8988T (cell line): ENCODE data around the gene CIPC.

Experiments
- DNase-seq: peaks from one replicate; pipeline ENCODE4 v3.0.0; 2011

The CIPC gene

DNA sequence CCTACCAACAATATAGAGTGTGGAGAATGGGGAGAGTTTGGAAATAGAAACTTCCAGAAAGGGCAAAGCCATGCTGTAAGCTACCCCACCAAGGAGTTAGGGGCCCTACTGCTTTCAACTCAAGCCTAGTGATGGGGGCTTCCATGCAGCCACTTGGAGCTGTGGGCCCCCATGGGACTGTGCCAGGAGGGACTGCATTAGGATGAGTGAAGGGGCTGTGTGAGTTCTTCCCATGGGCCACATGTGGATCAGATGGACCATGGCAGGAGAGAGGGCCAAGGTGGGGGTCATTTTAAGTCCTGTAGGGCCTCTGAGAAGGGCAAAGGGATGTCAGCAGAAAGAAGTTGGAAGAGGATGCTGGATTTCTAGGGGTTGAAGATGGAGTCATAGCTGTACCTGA is 23.1 kb upstream of the CIPC start:
- DNase-seq, result no peak

DNA sequence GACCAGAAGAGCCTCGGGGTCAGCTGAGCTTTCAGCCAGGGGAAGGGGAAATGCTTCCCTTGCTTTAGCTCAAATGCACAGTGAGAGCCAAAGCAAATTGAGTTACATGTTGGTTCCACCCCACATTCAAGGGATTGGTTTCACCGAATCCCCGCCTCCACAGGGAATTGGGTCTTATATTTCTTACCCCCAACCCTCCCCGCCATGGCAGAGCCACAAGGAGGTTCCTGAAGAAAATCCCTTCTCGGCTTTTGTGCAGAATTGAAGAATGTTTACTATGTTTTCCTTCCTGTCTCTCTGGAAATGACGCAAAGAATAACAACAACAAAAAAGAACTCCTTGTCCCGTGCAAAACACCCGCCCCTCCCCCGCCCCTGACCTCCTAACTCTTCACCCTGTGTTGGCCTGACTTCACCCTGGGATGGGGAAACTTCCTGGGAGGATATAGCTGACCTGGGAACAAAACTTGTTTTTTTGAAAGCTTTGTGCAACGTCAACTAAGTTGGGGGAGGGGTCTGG is 21.9 kb upstream of the CIPC start:
- no peak for DNase-seq

DNA sequence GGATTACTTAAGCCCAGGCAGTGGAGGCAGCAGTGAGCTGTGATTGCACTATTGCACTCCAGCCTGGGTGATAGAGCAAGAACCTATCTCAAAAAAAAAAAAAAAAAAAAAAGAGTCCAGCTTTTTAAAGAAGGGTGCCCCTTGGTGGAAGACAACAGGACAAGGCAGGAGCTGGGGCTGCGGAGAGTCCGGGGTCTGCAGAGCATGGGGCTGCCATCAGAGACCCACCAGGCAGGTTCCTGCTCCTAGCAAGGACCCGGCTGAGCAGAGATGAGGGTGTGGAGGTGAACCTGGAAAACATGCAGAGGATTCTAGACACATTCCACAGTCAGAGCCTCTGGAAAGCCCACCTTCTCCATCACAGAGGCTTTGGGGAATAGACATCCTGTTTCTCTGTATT is 21.0 kb upstream of the CIPC start:
- DNase-seq, result no peak

DNA sequence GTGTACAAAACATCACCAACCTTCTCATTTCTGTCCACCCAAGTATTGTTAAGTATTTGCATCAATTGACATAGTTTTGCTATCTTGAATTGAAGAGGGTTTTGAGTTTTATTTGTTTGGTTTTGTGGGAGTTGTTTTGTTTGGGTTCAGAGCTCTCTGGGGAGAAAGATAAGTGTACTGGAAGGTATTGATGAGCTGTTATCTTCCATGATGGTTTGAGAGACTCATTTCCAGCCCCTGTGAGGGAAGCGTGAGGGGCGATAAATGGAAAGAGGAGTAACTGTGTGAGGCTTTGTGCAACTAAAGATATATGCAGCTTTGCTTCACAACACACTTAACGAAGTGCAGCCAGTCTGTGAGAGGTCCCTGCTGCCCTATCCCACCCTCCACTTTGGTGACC is 15.7 kb upstream of the CIPC start:
- no peak for DNase-seq

DNA sequence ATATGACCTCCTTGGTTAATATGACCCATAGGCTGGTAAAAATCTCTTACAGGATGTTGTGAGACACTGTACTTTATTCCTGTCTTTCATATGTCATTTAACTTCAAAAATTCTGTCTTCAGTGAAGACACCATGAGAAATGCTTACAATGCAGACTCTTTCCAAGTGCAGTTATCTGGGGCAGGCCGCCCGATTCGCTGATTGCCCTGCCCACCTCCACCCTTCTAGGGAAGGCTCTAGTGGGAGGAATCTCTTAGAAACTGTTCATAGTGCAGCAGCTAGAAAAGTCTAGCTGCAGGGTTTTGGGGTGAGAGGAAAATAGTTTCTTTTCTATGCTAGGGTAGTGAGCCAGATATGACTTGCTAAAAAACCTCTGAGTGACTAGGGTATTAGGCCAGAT is 15.0 kb upstream of the CIPC start:
- DNase-seq, result no peak

DNA sequence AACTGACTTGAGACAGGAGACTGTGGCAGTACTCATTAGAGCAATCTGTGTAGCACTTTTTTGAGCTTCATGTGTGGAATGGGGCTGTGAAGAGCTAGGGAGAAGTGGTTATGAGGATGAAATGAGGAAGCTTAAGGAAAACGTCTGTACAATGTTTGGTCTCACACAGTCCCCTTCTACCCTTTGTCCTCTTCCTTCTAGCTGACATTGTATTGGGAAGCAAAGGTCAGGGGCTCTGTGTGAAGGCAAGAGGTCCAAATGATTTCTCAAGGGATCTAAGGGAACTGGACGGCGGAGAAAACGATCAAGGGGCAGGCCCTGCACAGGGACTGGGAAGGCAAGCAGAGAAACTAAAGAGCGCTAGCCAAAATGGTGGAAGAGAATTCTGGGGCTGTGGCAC is 13.1 kb upstream of the CIPC start:
- no peak for DNase-seq

DNA sequence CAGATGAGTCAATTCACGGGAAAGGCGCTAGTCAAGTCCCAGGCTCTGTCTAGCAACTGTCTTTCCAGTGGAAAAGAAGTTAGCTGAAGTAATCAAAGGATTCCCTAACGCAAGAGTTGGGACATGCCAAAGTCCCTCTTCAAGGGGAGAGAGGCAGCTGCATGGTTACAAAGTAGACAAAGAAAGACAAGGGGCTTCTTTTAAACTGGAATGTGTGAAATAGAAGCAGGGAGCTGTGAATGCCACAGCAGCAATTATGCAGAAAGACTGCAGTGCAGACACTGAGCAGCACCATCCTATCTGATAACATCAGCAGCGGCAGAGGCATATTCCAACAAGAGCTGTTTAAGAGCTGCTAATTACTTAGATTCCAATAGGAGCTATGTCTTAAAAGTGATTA is 12.5 kb upstream of the CIPC start:
- DNase-seq, result no peak

DNA sequence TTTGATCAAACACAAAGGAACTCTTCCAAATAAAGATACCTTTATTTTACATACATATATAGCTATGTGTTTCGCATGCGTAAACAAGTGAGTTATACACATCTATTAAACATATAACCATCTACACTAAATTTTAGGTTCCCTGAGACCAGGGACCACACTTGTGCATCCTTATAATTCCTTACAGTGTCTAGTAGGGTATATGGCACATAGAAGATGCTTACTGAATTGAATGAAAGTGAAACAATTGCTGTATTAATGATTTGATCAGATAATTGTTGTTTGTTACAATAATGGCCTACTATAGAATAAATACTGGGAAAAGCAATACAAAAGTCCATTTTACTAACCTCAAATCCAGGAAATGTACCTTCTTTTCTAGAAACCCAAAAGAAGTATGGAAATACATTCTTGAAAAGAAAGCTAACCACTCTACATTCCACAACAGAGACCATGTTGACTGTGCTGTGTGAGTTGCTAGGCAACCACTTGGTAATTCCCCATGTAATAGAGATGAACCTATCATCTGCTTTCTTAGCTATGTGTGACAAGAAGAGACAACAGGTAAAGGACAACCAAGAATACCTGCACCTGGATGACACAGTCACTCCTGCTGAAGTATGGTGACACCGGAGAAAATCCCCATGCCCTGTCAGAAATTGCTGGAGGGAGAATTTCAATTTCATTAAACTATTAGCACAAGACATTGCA is 11.9 kb upstream of the CIPC start:
- no peak for DNase-seq

DNA sequence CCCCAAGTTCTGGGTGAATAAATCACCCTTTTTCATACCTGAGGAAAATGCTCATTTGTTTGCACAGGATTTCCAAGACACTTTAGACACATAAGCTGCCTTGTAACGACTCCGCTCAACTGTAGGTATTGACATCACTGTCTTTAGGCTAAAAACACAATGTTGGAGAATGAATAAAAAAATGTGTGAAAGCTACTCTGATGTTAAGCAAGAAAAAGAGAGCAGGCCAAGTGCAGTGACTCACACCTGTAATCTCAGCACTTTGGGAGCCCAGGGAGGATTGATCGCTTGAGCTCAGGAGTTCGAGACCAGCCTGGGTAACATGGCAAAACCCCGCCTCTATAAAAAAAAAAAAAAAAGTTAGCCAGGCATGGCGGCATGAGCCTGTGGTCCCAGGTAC is 11.1 kb upstream of the CIPC start:
- no peak for DNase-seq

DNA sequence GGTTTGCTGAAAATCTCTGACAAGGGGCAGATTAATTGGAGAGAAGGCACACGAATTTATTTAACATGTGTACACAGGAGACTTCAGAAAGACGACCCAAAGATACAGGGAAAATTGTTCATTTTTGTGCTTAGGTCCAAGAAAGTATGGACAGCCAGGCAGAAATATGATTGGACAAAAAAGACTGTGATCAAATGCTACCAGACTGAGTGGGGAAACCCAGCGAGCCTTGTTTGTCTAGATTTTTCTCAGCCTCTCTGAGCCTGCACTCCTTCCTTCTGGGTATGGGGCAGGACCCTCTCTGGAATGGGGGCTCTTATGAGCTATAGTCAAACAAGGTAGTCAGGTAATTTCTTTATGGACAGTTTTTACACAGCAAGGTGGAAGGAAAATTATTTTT is 10.4 kb upstream of the CIPC start:
- no peak for DNase-seq

DNA sequence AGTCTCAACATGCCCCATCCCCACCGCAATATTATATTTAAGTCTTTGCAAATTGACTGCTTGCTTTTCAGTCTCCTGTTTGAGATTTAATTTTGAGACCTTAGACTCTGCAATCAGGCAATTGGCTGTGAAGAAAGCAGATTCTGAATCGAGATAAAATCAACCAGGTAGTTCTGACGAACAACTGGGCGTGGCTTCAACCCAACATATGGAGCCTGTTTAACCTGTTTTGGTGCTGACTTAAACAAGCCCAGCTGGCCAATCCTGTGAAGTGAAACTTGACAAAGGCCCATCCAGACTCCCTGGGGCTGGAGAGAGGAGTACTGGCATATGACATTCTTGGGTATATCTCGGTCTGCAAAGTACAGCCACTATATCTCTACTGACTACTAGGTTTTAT is 9.8 kb upstream of the CIPC start:
- no peak for DNase-seq

DNA sequence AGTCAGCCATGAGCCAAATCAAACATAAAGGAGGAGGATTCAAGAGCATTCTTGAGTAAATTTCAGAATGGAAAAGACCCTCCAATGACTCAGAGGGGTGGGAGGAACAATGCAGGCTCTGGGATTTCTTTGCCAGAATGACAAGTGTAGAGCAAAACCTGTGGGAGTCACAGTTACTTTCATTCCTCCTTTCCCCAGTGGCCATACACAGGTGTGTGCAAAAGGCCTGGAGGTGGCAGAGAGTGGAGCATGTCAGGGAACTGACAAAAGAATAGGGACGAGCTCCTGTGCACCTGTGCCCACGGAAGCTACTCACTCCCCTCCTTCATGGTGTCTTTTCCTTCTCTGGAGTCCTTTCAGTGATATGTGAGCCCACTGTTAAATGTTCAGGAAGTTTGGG is 9.4 kb upstream of the CIPC start:
- no peak for DNase-seq

DNA sequence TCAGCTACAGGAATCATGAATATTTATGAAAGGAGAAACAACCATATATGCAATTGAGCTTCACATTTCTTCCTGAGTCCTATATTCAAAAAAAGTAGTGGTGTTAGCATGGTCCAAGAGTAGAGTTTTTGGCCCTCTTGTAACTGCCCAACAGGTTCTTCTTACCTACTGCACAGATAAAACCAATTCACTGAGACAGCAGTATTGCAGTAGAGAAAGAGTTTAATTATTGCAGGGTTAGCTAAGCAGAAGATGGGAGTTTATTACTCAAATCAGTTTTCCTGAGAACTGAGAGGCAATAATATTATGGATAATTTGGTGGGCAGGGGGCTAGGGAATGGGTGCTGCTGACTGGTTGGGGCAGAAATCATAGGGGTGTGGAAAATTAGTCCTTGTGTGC is 6.5 kb upstream of the CIPC start:
- no peak for DNase-seq

DNA sequence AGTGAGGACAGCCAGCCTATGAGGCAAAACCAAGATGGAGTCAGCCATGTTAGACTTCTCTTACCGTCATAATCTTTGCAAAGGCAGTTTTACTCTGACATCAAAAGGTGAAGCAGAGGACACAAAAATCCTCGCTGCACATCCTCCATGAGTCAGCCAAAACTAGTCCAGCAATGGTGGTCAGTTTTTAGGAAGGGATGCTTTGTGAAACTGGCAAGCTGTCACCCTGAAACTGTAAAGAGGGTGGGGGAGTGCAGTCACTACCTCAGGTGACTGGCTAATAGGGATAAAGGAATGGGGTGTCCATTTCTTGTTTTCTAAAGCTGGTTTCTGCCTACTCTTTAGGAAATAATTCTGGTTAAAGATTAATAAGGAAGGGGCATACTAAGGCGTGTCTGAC is 5.4 kb upstream of the CIPC start:
- DNase-seq, result no peak

DNA sequence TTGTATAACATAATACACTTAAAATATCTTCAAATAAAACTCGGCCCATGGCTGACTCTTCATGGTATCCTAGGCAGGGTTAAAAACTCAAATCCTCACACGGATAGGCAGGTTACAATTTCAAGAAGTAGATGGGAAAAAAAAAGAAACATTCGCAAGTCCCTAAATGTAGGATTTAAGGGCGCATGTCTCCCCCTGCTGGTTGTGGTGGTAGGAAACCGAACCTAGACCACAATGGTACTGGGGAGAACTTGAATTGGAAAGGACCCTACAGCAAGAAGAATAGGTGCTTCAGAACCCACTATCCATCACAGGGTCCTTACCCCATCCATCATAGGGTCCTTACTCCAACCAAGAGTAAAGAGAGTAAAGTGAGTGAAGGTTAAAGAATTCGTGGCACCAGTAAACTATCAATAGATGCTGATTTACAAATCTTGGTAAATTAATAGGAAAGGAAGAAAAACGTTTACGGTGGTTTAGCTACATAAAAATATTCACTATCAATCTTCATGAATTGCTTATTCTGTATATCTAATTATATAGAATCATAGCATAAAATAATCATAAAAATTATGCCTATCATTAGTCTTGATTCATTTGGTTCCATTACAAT is 3.3 kb upstream of the CIPC start:
- peak; percentile 33 for DNase-seq

DNA sequence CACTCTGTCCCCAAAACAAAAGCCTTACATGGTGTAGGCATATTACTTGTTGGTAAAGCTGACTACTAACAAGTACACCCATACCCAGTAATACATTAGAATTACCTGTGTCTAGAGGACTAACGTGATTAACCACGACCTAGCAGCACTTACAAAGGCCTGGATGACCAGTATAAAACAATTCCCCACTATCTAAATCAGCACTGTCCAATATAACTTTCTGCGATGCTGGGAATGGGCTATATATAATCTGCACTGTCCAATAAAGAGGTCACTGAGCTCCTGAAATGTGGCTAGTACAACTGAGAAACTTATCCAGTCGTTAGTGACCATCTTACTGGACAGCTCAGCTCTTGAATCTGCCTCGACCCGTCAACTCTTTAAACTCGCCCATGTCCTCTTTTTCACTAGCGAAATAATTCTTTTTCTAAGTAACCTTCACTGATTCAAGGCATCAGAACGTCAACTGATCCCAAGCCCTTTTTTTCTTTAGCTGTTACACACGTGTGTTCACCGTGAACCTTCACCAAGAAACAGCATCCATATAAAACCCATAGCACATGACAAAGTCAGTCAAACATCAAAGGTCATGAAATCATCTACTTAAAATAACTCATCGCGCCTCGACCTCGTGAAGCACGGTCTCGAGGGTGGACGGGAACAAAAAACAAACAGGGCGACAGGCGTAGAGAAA is 905 bp upstream of the CIPC start:
- DNase-seq, result no peak

DNA sequence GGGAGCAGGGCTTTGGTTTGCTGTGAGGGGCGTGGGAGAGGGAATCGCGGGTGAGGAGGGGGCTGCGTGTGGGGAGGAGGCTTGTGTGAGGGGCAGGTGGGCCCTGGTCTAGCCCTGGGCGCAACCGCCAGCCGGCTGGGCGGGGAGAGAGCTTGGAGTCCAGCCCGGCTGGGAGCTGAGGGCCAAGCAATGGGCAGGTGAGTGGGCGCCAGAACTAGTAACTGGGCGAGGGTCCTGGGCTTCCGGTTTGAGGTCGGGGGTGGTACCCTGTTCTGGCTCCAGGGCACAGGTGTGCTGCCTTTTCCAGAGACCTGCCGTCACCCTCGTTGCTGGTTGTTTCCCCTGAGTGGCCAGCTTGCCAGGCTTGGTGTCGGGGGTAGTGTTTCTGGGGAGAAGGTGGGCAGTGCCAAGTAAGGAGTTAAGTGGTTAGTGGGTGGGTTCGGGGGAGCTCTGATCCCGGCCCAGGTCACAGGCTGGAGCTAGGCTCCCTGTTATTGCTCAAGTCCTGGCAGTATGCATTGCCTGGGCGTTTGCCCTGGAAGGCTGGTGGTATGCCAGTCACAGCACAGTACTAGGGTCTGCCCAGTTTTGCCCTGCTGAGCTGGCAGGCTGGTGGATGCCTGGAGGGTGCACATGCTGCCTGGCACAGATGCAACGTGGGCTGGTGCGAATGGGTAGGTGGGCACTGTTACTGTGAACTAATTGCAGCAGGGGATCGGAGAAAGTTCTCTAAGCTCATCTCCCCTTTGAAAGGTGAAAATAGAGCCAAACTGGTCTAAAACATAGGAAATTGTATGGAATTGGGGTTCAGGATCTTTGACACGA is 683 bp downstream of the CIPC start:
- peak; percentile 26 for DNase-seq

DNA sequence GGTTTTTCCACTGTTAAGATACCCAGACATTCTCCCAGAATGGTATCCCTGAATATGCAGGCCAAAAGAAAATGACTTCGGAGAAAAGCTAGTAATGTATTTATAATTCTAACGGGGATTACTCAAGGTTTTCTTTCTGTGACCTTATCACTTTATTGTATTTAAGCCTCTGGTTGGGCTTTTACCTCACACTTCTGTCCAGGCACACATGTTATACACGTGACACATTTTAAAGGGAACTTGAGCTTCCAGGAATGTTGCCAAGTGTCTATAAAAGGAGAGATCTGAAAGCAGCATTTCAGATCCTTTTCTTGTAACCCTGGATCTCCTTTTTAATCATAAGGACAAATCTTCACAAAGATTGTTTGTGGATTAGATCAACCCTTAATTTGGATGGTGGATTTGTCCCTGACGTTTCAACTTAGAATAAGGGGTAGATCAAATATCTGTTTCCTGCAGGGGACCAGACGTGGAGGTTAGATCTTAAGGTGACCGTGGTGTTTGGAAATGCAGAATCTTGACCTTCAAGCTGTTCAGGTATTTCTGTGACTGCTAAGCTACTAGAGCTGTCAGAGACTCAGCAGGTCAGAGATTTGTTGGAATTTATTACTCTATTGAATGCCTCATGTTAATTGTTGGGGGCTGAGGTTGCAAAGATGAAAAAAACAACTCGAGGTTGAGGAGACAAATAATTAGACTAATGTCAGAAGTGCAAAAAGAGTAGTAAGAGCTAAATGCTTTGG is 1.5 kb downstream of the CIPC start:
- DNase-seq, result no peak

DNA sequence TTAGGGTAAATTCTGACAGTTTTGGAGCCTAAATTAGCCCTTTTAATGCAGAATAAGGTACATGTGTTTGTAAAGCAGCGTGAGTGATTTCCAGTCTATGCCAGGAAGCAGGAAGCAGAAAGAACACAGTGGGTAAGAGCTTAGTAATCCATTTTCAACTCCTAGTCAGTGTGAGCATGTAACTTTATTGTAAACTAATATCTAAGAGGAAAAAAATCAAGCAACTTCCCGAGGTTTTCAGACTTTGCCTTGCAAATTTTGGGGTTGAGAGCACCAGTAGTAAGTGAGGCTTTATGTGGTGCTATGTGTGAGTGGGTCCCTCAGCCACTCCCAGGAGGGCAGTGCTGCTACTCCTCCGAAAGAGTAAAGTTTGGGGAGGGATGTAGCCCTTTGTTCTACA is 2.9 kb downstream of the CIPC start:
- no peak for DNase-seq

DNA sequence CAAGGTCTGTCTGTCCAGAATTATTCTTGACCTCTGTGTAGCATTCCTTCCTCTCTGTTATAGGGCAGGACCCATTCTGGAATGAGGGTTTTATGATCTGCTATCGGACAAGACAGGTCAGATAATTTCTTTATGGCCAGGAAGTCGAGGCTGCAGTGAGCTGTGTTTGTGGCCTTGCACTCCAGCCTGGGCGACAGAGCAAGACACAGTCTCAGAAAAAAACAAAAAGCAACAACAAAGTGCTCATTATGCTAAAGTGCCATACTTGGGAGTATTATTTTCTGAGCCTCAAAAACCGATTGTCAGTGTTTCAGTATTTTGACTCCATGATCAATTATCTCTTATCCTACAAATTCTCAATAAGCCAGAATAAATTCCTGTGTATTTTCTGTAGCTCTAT is 4.1 kb downstream of the CIPC start:
- DNase-seq, result no peak

DNA sequence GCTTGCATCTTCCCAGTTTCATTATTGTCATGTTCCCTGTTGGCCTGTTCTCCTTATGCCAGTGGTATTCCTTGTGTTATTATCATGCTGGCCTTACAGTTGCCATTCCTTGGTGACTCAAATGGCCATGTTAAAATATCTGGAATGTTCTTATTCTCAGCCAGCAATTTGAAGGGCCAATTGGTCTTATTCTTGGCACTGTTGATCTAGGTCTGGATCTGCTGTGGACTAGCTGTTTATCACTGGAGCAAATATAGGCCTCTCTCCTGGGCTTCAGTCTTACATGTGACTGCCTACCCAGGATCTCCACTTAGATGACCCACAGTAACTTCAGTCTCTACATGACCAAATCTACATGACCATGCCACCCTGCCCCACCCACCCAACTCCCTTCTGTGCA is 5.4 kb downstream of the CIPC start:
- DNase-seq, result no peak

DNA sequence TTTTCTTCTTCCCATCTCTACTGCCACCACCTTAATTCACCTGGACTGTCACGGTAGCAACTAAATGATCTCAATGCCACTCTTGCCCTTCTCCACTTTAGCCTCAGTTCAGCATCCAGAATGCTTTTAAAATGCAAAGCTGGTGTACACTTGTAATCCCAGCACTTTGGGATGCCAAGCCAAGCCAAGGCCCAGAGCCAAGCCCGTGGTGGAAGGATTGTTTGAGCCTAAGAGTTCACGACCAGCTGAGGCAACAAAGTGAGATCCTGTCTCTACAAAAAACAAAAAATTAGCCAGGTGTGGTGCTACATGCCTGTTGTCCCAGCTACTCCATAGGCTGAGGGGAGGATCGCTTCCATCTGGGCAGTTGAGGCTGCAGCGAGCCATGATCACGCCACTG is 5.9 kb downstream of the CIPC start:
- no peak for DNase-seq

DNA sequence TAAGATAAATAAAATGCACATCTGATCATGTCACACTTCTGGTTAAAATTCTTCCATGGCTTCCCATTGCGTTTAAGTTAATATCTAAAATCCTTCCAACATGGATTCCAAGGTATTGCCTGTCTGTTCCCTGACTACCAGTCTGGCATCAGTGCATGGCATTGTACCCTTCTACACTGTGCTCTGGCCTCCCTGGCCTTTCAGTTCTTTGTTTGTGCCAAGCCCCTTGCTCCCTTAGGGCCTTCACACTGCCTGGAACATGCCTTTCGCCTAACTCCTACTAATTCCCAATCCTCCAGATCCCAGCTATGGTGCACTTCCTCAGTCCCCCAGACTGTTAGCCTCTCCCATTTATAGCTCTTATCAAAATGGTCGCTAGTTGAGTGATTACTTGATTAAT is 6.3 kb downstream of the CIPC start:
- DNase-seq, result no peak
